GM12878 (cell line): Measurements from ENCODE around the gene NRXN3. TPM values are rescaled to one million over a fixed set of nuclear protein-coding genes. Genes with fewer than 3 reads are reported as not detected.
A peak's percentile ranks its signal among the peaks of the same experiment; 100 is the strongest.

Source experiments
- ATAC-seq: fragments of 200-7000 bp; cut with Tn5 transposase; 3 replicates; pipeline ENCODE4 v1.9.1; 2020; ENCODE audit warnings: mild to moderate bottlenecking, moderate library complexity
- BruUV-seq: library from RNA; stranded (reverse); fragments of 400-500 nt; replicated peaks from 2 replicates; lab custom pipeline; 2021; lab: Mats Ljungman, UMichigan
- CTCF ChIA-PET: fragments of 300-600 bp; sonication (Branson Sonifier 250); formaldehyde crosslinking; extraction: SDS; loops from one replicate; lab custom pipeline; 2021; ENCODE audit warnings: inconsistent platforms; lab: Yijun Ruan, JAX
- POLR2A ChIA-PET: fragments of 350-600 bp; formaldehyde crosslinking; extraction: SDS; loops from one replicate; lab custom pipeline; 2021; ENCODE audit warnings: inconsistent platforms; lab: Charles Lee
- RAD21 ChIA-PET: fragments of 300-600 bp; sonication (Branson Sonifier 250); formaldehyde crosslinking; loops from one replicate; lab custom pipeline; 2023; ENCODE audit warnings: antibody characterized with exemption; ENCODE audit not compliant: unreplicated experiment; lab: Charles Lee
- SMC1A ChIA-PET: fragments of 300-600 bp; sonication (Branson Sonifier 250); formaldehyde crosslinking; loops from one replicate; lab custom pipeline; 2023; ENCODE audit not compliant: unreplicated experiment, uncharacterized antibody; lab: Charles Lee
- DNase-seq: peaks from one replicate; pipeline ENCODE4 v3.0.0-alpha.2; 2011; ENCODE audit warnings: low read depth, low spot score
- FAIRE-seq: peaks from 3 replicates; lab custom pipeline; 2011; peaks lifted over from hg19 to GRCh38; lab: Jason Lieb, UNC
- H2AFZ ChIP-seq: 2 replicates; pipeline ENCODE4 v1.6.0; 2011; ENCODE audit warnings: low read depth, low read length, control low read depth; ENCODE audit not compliant: control insufficient read depth
- H3K27ac ChIP-seq: 2 replicates; pipeline ENCODE4 v1.5.1; 2011; ENCODE audit warnings: control low read depth; ENCODE audit not compliant: control insufficient read depth, insufficient read depth
- H3K27me3 ChIP-seq, 2 experiments: replicated peaks in 1 of 2; 2 replicates each; pipeline versions ENCODE4 v1.6.0 to v1.6.1; 2011; ENCODE audit warnings: low read length in 1 of 2; ENCODE audit not compliant: control insufficient read depth in 2 of 2, insufficient read depth in 2 of 2
- H3K36me3 ChIP-seq, 2 experiments: 2 replicates each; pipeline ENCODE4 v1.5.1; 2011; ENCODE audit warnings: low read length in 1 of 2; ENCODE audit not compliant: control insufficient read depth in 2 of 2, insufficient read depth in 2 of 2
- H3K4me1 ChIP-seq: 2 replicates; pipeline ENCODE4 v1.6.1; 2011; ENCODE audit warnings: mild to moderate bottlenecking, low read length, moderate library complexity, mixed read lengths; ENCODE audit not compliant: control insufficient read depth, insufficient read depth
- H3K4me2 ChIP-seq: 2 replicates; pipeline ENCODE4 v1.6.0; 2011; ENCODE audit warnings: control low read depth; ENCODE audit not compliant: control insufficient read depth, insufficient read depth
- H3K4me3 ChIP-seq: fragments of 200-600 bp; sonication (generic); 2 replicates; pipeline ENCODE4 v1.5.1; 2016
- H3K79me2 ChIP-seq: 2 replicates; pipeline ENCODE4 v1.6.0; 2011; ENCODE audit warnings: low read length; ENCODE audit not compliant: control insufficient read depth, insufficient read depth
- H3K9ac ChIP-seq: 2 replicates; pipeline ENCODE4 v1.8.0; 2011; ENCODE audit warnings: low read length, control low read depth, mixed read lengths; ENCODE audit not compliant: control insufficient read depth, insufficient read depth
- H3K9me3 ChIP-seq: replicated peaks from 3 replicates; pipeline ENCODE4 v1.5.1; 2011; ENCODE audit warnings: mild to moderate bottlenecking, low read length; ENCODE audit not compliant: control insufficient read depth, insufficient read depth
- H4K20me1 ChIP-seq: 2 replicates; pipeline ENCODE4 v1.6.0; 2011; ENCODE audit not compliant: control insufficient read depth, insufficient read depth
- MTA3 ChIP-seq: IDR thresholded peaks from 2 replicates; pipeline ENCODE4 v1.6.1; 2012; ENCODE audit warnings: low read length, inconsistent platforms, borderline replicate concordance
- MXI1 ChIP-seq: fragments of 150-350 bp; IDR thresholded peaks from 2 replicates; pipeline ENCODE4 v1.6.1; 2011; ENCODE audit warnings: low read depth, mild to moderate bottlenecking, inconsistent platforms, low read length, improper control_type of control experiment
- PAX5 ChIP-seq: IDR thresholded peaks from 2 replicates; pipeline ENCODE4 v1.6.1; 2011; ENCODE audit warnings: low read depth, low read length, borderline replicate concordance
- STAT3 ChIP-seq: IDR thresholded peaks from 2 replicates; pipeline ENCODE4 v1.6.1; 2011; ENCODE audit warnings: low read depth, low read length, improper control_type of control experiment
- SUPT20H ChIP-seq: IDR thresholded peaks from 2 replicates; pipeline ENCODE4 v1.6.1; 2011; ENCODE audit warnings: low read depth, mild to moderate bottlenecking, low read length, moderate library complexity, borderline replicate concordance; ENCODE audit not compliant: control insufficient read depth
- WGBS: methylation state at CpG from one replicate; pipeline ENCODE4 v1.1.6; 2016; ENCODE audit warnings: low lambda C conversion rate; ENCODE audit not compliant: insufficient replicate concordance, insufficient coverage; ENCODE audit errors: missing lambda C conversion rate; 5-methylcytosine and 5-hydroxymethylcytosine counted together
- in situ Hi-C: fragments of 300-500 bp; cut with MboI; formaldehyde crosslinking; loops from 9 replicates; pipeline ENCODE4 v1.14.3; 2018; ENCODE audit warnings: mixed read lengths
- intact Hi-C: fragments of 100-400 bp; cut with micrococcal nuclease; formaldehyde crosslinking; loops from one replicate; pipeline ENCODE4 v1.14.2; 2022; ENCODE audit not compliant: unreplicated experiment
- polyA plus RNA-seq, 11 experiments: library from polyadenylated mRNA; depleted of rRNA in 4 of 11; unstranded in 6 of 11; stranded (reverse) in 5 of 11; fragments of >200 nt; fragmentation: Nextera tagmentation in 4 of 11; fragmentation: Illumina TruSeq in 1 of 11; extraction: Ambion mirVana in 4 of 11; extraction: Trizol in 1 of 11; gene quantifications; 1 replicate in 1 of 11; 2 replicates in 10 of 11; pipeline versions ENCODE4 v1.2.1 to v1.2.3, GENCODE V29; 2011 to 2016; ENCODE audit warnings: inconsistent platforms in 2 of 11, missing spikeins in 2 of 11, low read depth in 1 of 11
- total RNA-seq, 4 experiments: library from RNA; depleted of rRNA in 3 of 4; stranded (reverse); fragments of >200 nt in 3 of 4; fragmentation: Illumina TruSeq in 1 of 4; extraction: Trizol in 1 of 4; gene quantifications; 2 replicates each; pipeline versions ENCODE4 v1.2.1 to v1.2.3, GENCODE V29; 2013 to 2021
- TF ChIP-seq, protein P1 (sequence below): fragments of 450-650 bp; formaldehyde crosslinking; IDR thresholded peaks from 2 replicates; pipeline ENCODE4 v1.5.0; 2022; ENCODE audit warnings: mild to moderate bottlenecking, missing genetic modification characterization

The NRXN3 gene
- total and polyA plus RNA-seq, 10 of the 15 experiments (the other 5 are each of a cell fraction or from before 2014, with no cell fraction given), result 0.52 to 3.3 (median 1.4) TPM

GRCh38 chr14:78709795-78710557 lies 539.8 kb downstream of the NRXN3 start (continued):
- TF ChIP-seq SUPT20H, result no peak
- TF ChIP-seq, protein P1, sequence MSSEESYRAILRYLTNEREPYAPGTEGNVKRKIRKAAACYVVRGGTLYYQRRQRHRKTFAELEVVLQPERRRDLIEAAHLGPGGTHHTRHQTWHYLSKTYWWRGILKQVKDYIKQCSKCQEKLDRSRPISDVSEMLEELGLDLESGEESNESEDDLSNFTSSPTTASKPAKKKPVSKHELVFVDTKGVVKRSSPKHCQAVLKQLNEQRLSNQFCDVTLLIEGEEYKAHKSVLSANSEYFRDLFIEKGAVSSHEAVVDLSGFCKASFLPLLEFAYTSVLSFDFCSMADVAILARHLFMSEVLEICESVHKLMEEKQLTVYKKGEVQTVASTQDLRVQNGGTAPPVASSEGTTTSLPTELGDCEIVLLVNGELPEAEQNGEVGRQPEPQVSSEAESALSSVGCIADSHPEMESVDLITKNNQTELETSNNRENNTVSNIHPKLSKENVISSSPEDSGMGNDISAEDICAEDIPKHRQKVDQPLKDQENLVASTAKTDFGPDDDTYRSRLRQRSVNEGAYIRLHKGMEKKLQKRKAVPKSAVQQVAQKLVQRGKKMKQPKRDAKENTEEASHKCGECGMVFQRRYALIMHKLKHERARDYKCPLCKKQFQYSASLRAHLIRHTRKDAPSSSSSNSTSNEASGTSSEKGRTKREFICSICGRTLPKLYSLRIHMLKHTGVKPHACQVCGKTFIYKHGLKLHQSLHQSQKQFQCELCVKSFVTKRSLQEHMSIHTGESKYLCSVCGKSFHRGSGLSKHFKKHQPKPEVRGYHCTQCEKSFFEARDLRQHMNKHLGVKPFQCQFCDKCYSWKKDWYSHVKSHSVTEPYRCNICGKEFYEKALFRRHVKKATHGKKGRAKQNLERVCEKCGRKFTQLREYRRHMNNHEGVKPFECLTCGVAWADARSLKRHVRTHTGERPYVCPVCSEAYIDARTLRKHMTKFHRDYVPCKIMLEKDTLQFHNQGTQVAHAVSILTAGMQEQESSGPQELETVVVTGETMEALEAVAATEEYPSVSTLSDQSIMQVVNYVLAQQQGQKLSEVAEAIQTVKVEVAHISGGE (CRISPR knock-in tag), result no peak

GRCh38 chr14:78710963-78711362 lies 540.8 kb downstream of the NRXN3 start:
- SMC1A ChIA-PET, result interaction anchor here (1.3 kb wide), 1 partner anchor 8 kb away, joined by 4 read pairs; no protein-coding TSS in a partner anchor
- DNase-seq (no peak), FAIRE-seq (no peak), ATAC-seq (no peak)
- no peak overlapping the region for H2AFZ ChIP-seq
- no peaks in the 10 kb centered on the region; the same call in 2 of the 3 replicates for H3K9me3 ChIP-seq
- H3K27me3 ChIP-seq, result no peaks in the 10 kb centered on the region
- 0% methylated on average over 4 of the region's 4 CpGs for WGBS
- intact Hi-C loops (no loop called here), in situ Hi-C loops (no loop called here)
- no peaks in the 10 kb centered on the region for H3K36me3 ChIP-seq
- RAD21 ChIA-PET, result no interaction called here
- no peaks in the 10 kb centered on the region for H3K4me1 ChIP-seq
- POLR2A ChIA-PET, result no interaction called here
- no TSS peak for BruUV-seq
- no peaks in the 10 kb centered on the region for H3K79me2 ChIP-seq
- no peak overlapping the region for H3K27ac ChIP-seq
- no peak overlapping the region for H3K4me3 ChIP-seq
- CTCF ChIA-PET, result interaction anchor here (0.6 to 2.1 kb wide), 3 partner anchors 11 to 19 kb away, joined by 3 to 7 read pairs (median 5); no protein-coding TSS in a partner anchor
- H3K4me2 ChIP-seq, result no peak overlapping the region
- TF ChIP-seq MXI1, result no peak
- no peak for TF ChIP-seq MTA3
- TF ChIP-seq PAX5, result peak; percentile 71; the same call in 1 of the 2 replicates
- TF ChIP-seq STAT3, result no peak
- no peaks in the 10 kb centered on the region for H4K20me1 ChIP-seq
- H3K9ac ChIP-seq, result no peak overlapping the region
